H9 (cell line): ENCODE results near the gene HAUS6. TPM values are rescaled to one million over a fixed set of nuclear protein-coding genes. Genes with fewer than 3 reads are reported as not detected.

Source experiments
- DNase-seq: peaks from one replicate; pipeline ENCODE4 v3.0.0-alpha.2; 2017
- H2AFZ ChIP-seq: one replicate; pipeline ENCODE4 v1.6.1; 2013; ENCODE audit warnings: mild to moderate bottlenecking, low read length, control low read depth, moderate library complexity
- H2AK5ac ChIP-seq: 2 replicates; pipeline ENCODE4 v1.6.1; 2013; ENCODE audit warnings: low read length, control low read depth, mixed read lengths; ENCODE audit not compliant: insufficient read length
- H2BK120ac ChIP-seq: one replicate; pipeline ENCODE4 v1.6.1; 2013; ENCODE audit warnings: low read depth, mild to moderate bottlenecking, low read length, control low read depth, inconsistent platforms; ENCODE audit not compliant: poor library complexity, severe bottlenecking
- H2BK12ac ChIP-seq: 2 replicates; pipeline ENCODE4 v1.6.1; 2013; ENCODE audit warnings: low read length, control low read depth, mixed read lengths, low read depth; ENCODE audit not compliant: insufficient read length
- H2BK15ac ChIP-seq: 2 replicates; pipeline ENCODE4 v1.6.1; 2013; ENCODE audit warnings: low read depth, low read length, control low read depth
- H2BK20ac ChIP-seq: one replicate; pipeline ENCODE4 v1.6.1; 2013; ENCODE audit warnings: low read depth, mild to moderate bottlenecking, low read length, control low read depth, inconsistent platforms; ENCODE audit not compliant: poor library complexity, severe bottlenecking
- H2BK5ac ChIP-seq: 2 replicates; pipeline ENCODE4 v1.6.1; 2013; ENCODE audit warnings: low read length, control low read depth, mixed read lengths; ENCODE audit not compliant: insufficient read length
- H3K14ac ChIP-seq: 2 replicates; pipeline ENCODE4 v1.6.1; 2013; ENCODE audit warnings: low read length, control low read depth; ENCODE audit not compliant: insufficient read depth
- H3K18ac ChIP-seq: 2 replicates; pipeline ENCODE4 v1.6.1; 2013; ENCODE audit warnings: low read depth, mild to moderate bottlenecking, mixed read lengths, low read length, control low read depth; ENCODE audit not compliant: insufficient read length
- H3K23ac ChIP-seq: 2 replicates; pipeline ENCODE4 v1.6.1; 2013; ENCODE audit warnings: low read length, control low read depth, mixed read lengths, low read depth; ENCODE audit not compliant: insufficient read length
- H3K23me2 ChIP-seq: 2 replicates; pipeline ENCODE4 v1.6.1; 2013; ENCODE audit warnings: low read depth, mild to moderate bottlenecking, mixed read lengths, low read length, control low read depth; ENCODE audit not compliant: insufficient read length, poor library complexity, severe bottlenecking
- H3K27ac ChIP-seq: 2 replicates; pipeline ENCODE4 v1.5.1; 2013; ENCODE audit warnings: low read length, control low read depth, mixed read lengths, low read depth; ENCODE audit not compliant: insufficient read length
- H3K27me3 ChIP-seq: 2 replicates; pipeline ENCODE4 v1.6.1; 2013; ENCODE audit warnings: low read length, control low read depth, inconsistent platforms; ENCODE audit not compliant: insufficient read depth
- H3K4ac ChIP-seq: 2 replicates; pipeline ENCODE4 v1.6.1; 2013; ENCODE audit warnings: low read depth, mild to moderate bottlenecking, control low read depth, inconsistent platforms, low read length, moderate library complexity
- H3K4me1 ChIP-seq: 2 replicates; pipeline ENCODE4 v1.6.1; 2013; ENCODE audit warnings: low read length, control low read depth, inconsistent platforms; ENCODE audit not compliant: insufficient read depth
- H3K4me2 ChIP-seq: 2 replicates; pipeline ENCODE4 v1.6.1; 2013; ENCODE audit warnings: low read length, control low read depth, mixed read lengths; ENCODE audit not compliant: insufficient read length, insufficient read depth
- H3K56ac ChIP-seq: 2 replicates; pipeline ENCODE4 v1.6.1; 2013; ENCODE audit warnings: low read depth, mild to moderate bottlenecking, mixed read lengths, low read length, control low read depth; ENCODE audit not compliant: insufficient read length
- H3K79me1 ChIP-seq: 2 replicates; pipeline ENCODE4 v1.6.1; 2013; ENCODE audit warnings: low read depth, mild to moderate bottlenecking, moderate library complexity, low read length, control low read depth, inconsistent platforms; ENCODE audit not compliant: insufficient read depth, poor library complexity, severe bottlenecking
- H3K79me2 ChIP-seq: 2 replicates; pipeline ENCODE4 v1.6.1; 2013; ENCODE audit warnings: low read length, control low read depth, inconsistent platforms; ENCODE audit not compliant: insufficient read depth
- H3K9ac ChIP-seq: 2 replicates; pipeline ENCODE4 v1.6.1; 2013; ENCODE audit warnings: low read length, control low read depth, mixed read lengths; ENCODE audit not compliant: insufficient read length; ENCODE audit errors: extremely low read depth
- H3K9me3 ChIP-seq: one replicate; pipeline ENCODE4 v1.6.1; 2013; ENCODE audit warnings: low read depth, low read length, inconsistent platforms; ENCODE audit not compliant: control insufficient read depth
- H3T11ph ChIP-seq: one replicate; pipeline ENCODE4 v1.6.1; 2013; ENCODE audit warnings: mild to moderate bottlenecking, low read length, control low read depth, inconsistent platforms
- H4K20me1 ChIP-seq: one replicate; pipeline ENCODE4 v1.6.1; 2013; ENCODE audit not compliant: control insufficient read depth, insufficient read length, insufficient read depth
- H4K5ac ChIP-seq: 2 replicates; pipeline ENCODE4 v1.6.1; 2013; ENCODE audit warnings: low read depth, mild to moderate bottlenecking, mixed read lengths, low read length, control low read depth; ENCODE audit not compliant: insufficient read length
- H4K8ac ChIP-seq: replicated peaks from 2 replicates; pipeline ENCODE4 v1.6.1; 2013; ENCODE audit warnings: low read length, control low read depth, mixed read lengths, low read depth; ENCODE audit not compliant: insufficient read length
- H4K91ac ChIP-seq: 2 replicates; pipeline ENCODE4 v1.6.1; 2013; ENCODE audit warnings: low read depth, mild to moderate bottlenecking, moderate library complexity, mixed read lengths, low read length, control low read depth; ENCODE audit not compliant: insufficient read length
- H3K27ac Mint-ChIP-seq, 3 experiments: 2 replicates in 2 of 3; 3 replicates in 1 of 3; pipeline ENCODE4 v1.8.0; 2020 to 2021; ENCODE audit warnings: mixed read lengths in 3 of 3, mild to moderate bottlenecking in 1 of 3, moderate library complexity in 1 of 3
- H3K27me3 Mint-ChIP-seq: 2 replicates; pipeline ENCODE4 v1.8.0; 2021; ENCODE audit warnings: low read depth, mild to moderate bottlenecking, moderate library complexity, mixed read lengths
- H3K36me3 Mint-ChIP-seq, 3 experiments: 2 replicates in 2 of 3; 3 replicates in 1 of 3; pipeline ENCODE4 v1.8.0; 2020 to 2021; ENCODE audit warnings: low read depth in 3 of 3, mixed read lengths in 3 of 3; ENCODE audit not compliant: insufficient read depth in 1 of 3
- H3K4me1 Mint-ChIP-seq, 2 experiments: 2 replicates each; pipeline ENCODE4 v1.8.0; 2020; ENCODE audit warnings: mixed read lengths in 2 of 2
- H3K4me3 Mint-ChIP-seq, 2 experiments: 2 replicates in 1 of 2; 3 replicates in 1 of 2; pipeline ENCODE4 v1.8.0; 2020 to 2021; ENCODE audit warnings: mild to moderate bottlenecking in 2 of 2, mixed read lengths in 2 of 2, moderate library complexity in 1 of 2
- H3K9me3 Mint-ChIP-seq, 2 experiments: 2 replicates in 1 of 2; 3 replicates in 1 of 2; pipeline ENCODE4 v1.8.0; 2020; ENCODE audit warnings: mild to moderate bottlenecking in 2 of 2, mixed read lengths in 2 of 2, moderate library complexity in 1 of 2
- WGBS: extraction: QIAGEN DNeasy Blood & Tissue Kit; methylation state at CpG from one replicate; pipeline ENCODE4 v1.1.7; 2013; ENCODE audit warnings: missing lambda C conversion rate, low lambda C conversion rate, mixed read lengths; ENCODE audit not compliant: insufficient read length; ENCODE audit errors: extremely low coverage; 5-methylcytosine and 5-hydroxymethylcytosine counted together
- total RNA-seq: library from RNA; stranded (reverse); gene quantifications from 2 replicates; pipeline ENCODE4 v1.2.1, GENCODE V29; 2021
- TF ChIP-seq, protein P1 (sequence below): fragments of 200-600 bp; sonication (generic); conservative IDR thresholded peaks from 3 replicates; pipeline ENCODE4 v1.8.0; 2021; ENCODE audit warnings: antibody characterized with exemption, mild to moderate bottlenecking

HAUS6 gene
- total RNA-seq, 1 experiment from 2014 or later = 42.3 TPM

DNA sequence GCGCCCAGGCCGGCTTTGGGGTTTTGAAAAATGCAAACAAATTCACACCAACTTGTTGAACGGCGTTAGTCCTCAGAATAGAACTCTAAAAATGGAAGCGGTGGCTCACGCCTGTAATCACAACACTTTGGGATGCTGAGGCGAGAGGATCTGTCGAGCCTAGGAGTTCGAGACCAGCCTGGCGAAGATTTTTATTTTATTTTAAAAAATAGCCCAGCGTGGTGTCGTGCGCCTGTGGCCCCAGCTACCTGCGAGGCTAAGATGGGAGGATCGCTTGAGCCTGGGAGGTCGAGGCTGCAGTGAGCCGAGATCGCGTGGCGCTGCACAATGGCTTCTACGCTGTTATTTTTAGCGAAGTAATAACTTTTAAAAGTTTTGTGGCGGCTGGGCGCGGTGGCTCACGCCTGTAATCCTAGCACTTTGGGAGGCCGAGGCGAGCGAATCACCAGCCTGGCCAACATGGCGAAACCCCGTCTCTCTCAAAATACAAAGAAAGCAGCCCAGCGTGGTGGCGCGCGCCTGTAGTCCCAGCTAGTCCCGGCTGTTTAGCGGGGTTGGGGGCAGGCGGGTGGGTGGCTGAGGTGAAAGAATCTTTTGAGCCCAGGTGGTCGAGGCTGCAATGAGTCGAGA lies 25.3 kb upstream of the HAUS6 start:
- Histone ChIP-seq H2BK12ac (no peak overlapping the region), H3K27me3 (no peaks in the 10 kb centered on the region), H3K4ac (peak overlapping the region; percentile 93; the same call in 1 of the 2 replicates), H3K23ac (no peak overlapping the region), H2BK5ac (no peak overlapping the region), H4K5ac (peak overlapping the region; percentile 97), H3K9me3 (no peaks in the 10 kb centered on the region), H3K79me2 (no peaks in the 10 kb centered on the region), H3K18ac (peak overlapping the region; percentile 94), H3K56ac (no peak overlapping the region), H2AFZ (no peak overlapping the region), H3K23me2 (peaks cover 19% of the 10 kb centered on the region), H2AK5ac (no peak overlapping the region), H2BK120ac (peak overlapping the region; percentile 88), H3T11ph (no peak overlapping the region), H4K20me1 (no peaks in the 10 kb centered on the region), H4K8ac (no peak overlapping the region), H3K27ac (no peak overlapping the region), H3K4me2 (peak overlapping the region; percentile 92), H3K14ac (peak overlapping the region; percentile 96), H3K4me1 (no peaks in the 10 kb centered on the region; the same call in 1 of the 2 replicates), H3K9ac (peak overlapping the region; percentile 83), H3K79me1 (no peaks in the 10 kb centered on the region), H2BK20ac (no peak overlapping the region), H4K91ac (no peak overlapping the region), H2BK15ac (no peak overlapping the region)
- peak; percentile 54 for DNase-seq
- Mint-ChIP-seq H3K4me1 (peaks cover 42 to 52% of the 10 kb centered on the region in 2 experiments), H3K27me3 (no peaks in the 10 kb centered on the region), H3K9me3 (no peaks in the 10 kb centered on the region), H3K27ac (peak overlapping the region; percentile 16 to 74 (median 51); a peak in 6 of 7 replicates), H3K4me3 (peak overlapping the region; percentile 90 to 92), H3K36me3 (peaks cover 4 to 36% (median 27%) of the 10 kb centered on the region in 3 experiments; a peak in 6 of 7 replicates)
- WGBS = no CpG with 5 or more reads among the region's 40 CpGs
- TF ChIP-seq, protein P1, sequence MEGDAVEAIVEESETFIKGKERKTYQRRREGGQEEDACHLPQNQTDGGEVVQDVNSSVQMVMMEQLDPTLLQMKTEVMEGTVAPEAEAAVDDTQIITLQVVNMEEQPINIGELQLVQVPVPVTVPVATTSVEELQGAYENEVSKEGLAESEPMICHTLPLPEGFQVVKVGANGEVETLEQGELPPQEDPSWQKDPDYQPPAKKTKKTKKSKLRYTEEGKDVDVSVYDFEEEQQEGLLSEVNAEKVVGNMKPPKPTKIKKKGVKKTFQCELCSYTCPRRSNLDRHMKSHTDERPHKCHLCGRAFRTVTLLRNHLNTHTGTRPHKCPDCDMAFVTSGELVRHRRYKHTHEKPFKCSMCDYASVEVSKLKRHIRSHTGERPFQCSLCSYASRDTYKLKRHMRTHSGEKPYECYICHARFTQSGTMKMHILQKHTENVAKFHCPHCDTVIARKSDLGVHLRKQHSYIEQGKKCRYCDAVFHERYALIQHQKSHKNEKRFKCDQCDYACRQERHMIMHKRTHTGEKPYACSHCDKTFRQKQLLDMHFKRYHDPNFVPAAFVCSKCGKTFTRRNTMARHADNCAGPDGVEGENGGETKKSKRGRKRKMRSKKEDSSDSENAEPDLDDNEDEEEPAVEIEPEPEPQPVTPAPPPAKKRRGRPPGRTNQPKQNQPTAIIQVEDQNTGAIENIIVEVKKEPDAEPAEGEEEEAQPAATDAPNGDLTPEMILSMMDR = no peak
